Measurements from ENCODE around the gene SMO. TPM values are rescaled to one million over a fixed set of nuclear protein-coding genes. Genes with fewer than 3 reads are reported as not detected.

The SMO gene
- total and polyA plus RNA-seq, 2 experiments from 2014 or later = 13.1 to 61.5 TPM

- no peak for TF ChIP-seq ZNF462 (CRISPR knock-in tag; IDR thresholded peaks at IDR 0.05)
These were observed 55.8 kb downstream of the SMO start (continued) for GRCh38 chr7:129244220-129244619.

- no peak overlapping the region for H3K4me3 Mint-ChIP-seq
- Histone ChIP-seq H3K36me3 (ENCODE audit: insufficient read depth) (no peaks in the 10 kb centered on the region), H3F3A (replicated peaks; ENCODE audit: low read depth) (no peaks in the 10 kb centered on the region), H3K27ac (ENCODE audit: low read depth) (no peak overlapping the region), H4K20me1 (replicated peaks; ENCODE audit: insufficient read depth) (peaks cover under 1% of the 10 kb centered on the region; the same call in 1 of the 2 replicates), H3K9me2 (ENCODE audit: insufficient read depth) (no peaks in the 10 kb centered on the region), H3K4me3 (no peak overlapping the region), H3K27me3 (ENCODE audit: insufficient read depth) (no peaks in the 10 kb centered on the region), H3K79me2 (replicated peaks; ENCODE audit: insufficient read depth) (peaks cover 74% of the 10 kb centered on the region), H3K4me1 (ENCODE audit: insufficient read depth) (peaks cover 9% of the 10 kb centered on the region; the same call in 1 of the 2 replicates), H3K4me2 (no peak overlapping the region), H2AFZ (no peak overlapping the region)
- H3K27ac Mint-ChIP-seq = no peak overlapping the region
- H3K9me3 Mint-ChIP-seq = peaks cover 9% of the 10 kb centered on the region; the same call in 2 of the 3 replicates
- H3K36me3 Mint-ChIP-seq (ENCODE audit: low read depth) = peaks cover 23% of the 10 kb centered on the region
- ATAC-seq (no peak), DNase-seq (ENCODE audit: low spot score) (no peak)
- H3K4me1 Mint-ChIP-seq = peaks cover 5% of the 10 kb centered on the region; the same call in 2 of the 3 replicates
- H3K27me3 Mint-ChIP-seq (ENCODE audit: insufficient read depth, low read depth, poor library complexity) = peaks cover 2% of the 10 kb centered on the region
- TF ChIP-seq CREB1 (CRISPR knock-in tag; IDR thresholded peaks at IDR 0.05; ENCODE audit: low read depth) (no peak), EZH2phosphoT487 (IDR thresholded peaks at IDR 0.05; ENCODE audit: unreplicated experiment) (no peak), EZH2 (IDR thresholded peaks at IDR 0.05; ENCODE audit: low read depth, unreplicated experiment) (no peak), ZNF331 (CRISPR knock-in tag; IDR thresholded peaks at IDR 0.05; ENCODE audit: low read depth) (no peak), ZNF114 (CRISPR knock-in tag; IDR thresholded peaks at IDR 0.05) (no peak), ZNF462 (CRISPR knock-in tag; IDR thresholded peaks at IDR 0.05) (no peak), NANOG (IDR thresholded peaks at IDR 0.05; ENCODE audit: borderline replicate concordance) (no peak), CTCF (conservative IDR thresholded peaks at IDR 0.05; ENCODE audit: low read depth in 2 of 2) (no peak)
These were observed 57.1 kb downstream of the SMO start for GRCh38 chr7:129245533-129245932.

All from GM23338 (cell line).